OCI-LY1 (cell line): ENCODE results near the gene SEL1L3.

Experiments
- EZH2 ChIP-seq: fragments of 200-600 bp; sonication (generic), shearing (Covaris generic); IDR thresholded peaks from 2 replicates; pipeline ENCODE4 v1.8.0; 2017; ENCODE audit warnings: borderline replicate concordance, mixed run types, mild to moderate bottlenecking, antibody characterized with exemption, low read length, moderate library complexity, mixed read lengths
- TF ChIP-seq, protein P1 (sequence below): fragments of 200-600 bp; sonication (generic), shearing (Covaris generic); IDR thresholded peaks from 2 replicates; pipeline ENCODE4 v1.5.1; 2017; ENCODE audit warnings: mild to moderate bottlenecking, antibody characterized with exemption, low read length, moderate library complexity, mixed read lengths

GRCh38 chr4:25773358-25773757 lies 89.4 kb downstream of the SEL1L3 start:
- no peak for TF ChIP-seq EZH2
- TF ChIP-seq, protein P1, sequence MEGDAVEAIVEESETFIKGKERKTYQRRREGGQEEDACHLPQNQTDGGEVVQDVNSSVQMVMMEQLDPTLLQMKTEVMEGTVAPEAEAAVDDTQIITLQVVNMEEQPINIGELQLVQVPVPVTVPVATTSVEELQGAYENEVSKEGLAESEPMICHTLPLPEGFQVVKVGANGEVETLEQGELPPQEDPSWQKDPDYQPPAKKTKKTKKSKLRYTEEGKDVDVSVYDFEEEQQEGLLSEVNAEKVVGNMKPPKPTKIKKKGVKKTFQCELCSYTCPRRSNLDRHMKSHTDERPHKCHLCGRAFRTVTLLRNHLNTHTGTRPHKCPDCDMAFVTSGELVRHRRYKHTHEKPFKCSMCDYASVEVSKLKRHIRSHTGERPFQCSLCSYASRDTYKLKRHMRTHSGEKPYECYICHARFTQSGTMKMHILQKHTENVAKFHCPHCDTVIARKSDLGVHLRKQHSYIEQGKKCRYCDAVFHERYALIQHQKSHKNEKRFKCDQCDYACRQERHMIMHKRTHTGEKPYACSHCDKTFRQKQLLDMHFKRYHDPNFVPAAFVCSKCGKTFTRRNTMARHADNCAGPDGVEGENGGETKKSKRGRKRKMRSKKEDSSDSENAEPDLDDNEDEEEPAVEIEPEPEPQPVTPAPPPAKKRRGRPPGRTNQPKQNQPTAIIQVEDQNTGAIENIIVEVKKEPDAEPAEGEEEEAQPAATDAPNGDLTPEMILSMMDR: no peak
